ENCODE data around the gene MRPL34.

DNA sequence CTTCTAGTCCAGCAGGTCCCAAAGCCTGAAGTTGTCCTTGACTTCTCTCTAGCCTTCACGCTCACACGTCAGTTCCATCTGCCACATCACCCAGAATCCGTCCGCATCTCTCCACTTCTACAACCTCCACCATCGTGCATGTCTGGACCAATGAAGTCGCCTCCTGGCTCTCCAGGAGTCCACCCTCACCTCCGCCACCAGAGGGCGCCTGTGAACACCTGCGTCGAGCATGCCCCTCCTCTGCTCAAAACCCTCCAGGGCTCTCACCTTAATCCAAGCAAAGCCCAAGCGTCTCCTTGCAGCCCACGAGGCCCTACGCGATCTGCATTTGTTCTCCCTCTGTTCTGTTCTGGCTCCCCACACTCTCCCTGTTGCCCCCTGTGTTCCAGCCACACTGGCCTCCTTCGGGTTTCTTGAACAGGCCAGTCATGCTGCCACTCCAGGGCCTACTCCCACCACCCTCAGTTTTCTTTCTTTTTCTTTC lies 44.8 kb upstream of the MRPL34 start:
- TF ChIP-seq, protein P1, sequence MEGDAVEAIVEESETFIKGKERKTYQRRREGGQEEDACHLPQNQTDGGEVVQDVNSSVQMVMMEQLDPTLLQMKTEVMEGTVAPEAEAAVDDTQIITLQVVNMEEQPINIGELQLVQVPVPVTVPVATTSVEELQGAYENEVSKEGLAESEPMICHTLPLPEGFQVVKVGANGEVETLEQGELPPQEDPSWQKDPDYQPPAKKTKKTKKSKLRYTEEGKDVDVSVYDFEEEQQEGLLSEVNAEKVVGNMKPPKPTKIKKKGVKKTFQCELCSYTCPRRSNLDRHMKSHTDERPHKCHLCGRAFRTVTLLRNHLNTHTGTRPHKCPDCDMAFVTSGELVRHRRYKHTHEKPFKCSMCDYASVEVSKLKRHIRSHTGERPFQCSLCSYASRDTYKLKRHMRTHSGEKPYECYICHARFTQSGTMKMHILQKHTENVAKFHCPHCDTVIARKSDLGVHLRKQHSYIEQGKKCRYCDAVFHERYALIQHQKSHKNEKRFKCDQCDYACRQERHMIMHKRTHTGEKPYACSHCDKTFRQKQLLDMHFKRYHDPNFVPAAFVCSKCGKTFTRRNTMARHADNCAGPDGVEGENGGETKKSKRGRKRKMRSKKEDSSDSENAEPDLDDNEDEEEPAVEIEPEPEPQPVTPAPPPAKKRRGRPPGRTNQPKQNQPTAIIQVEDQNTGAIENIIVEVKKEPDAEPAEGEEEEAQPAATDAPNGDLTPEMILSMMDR (IDR thresholded peaks at IDR 0.05 in 4 of 5, conservative IDR thresholded peaks at IDR 0.05 in 1 of 5): peak; percentile 76 to 94 (median 88)
- no peak for TF ChIP-seq POLR2A (IDR thresholded peaks at IDR 0.05)
